SU-DHL-6 (cell line): ENCODE results near the gene RAB31.
"Not testable (repeated sequence)": the region's sequence is repeated elsewhere in the genome, so short reads cannot be mapped to it uniquely, and the experiment has no call there.

ENCODE experiments used
- EZH2phosphoT487 ChIP-seq: fragments of 200-600 bp; sonication (generic), shearing (Covaris generic); conservative IDR thresholded peaks from 2 replicates; pipeline ENCODE4 v1.6.1; 2018; ENCODE audit warnings: mild to moderate bottlenecking, antibody characterized with exemption, low read length, moderate library complexity, mixed read lengths
- TF ChIP-seq, protein P1 (sequence below): fragments of 200-600 bp; sonication (generic); IDR thresholded peaks from one replicate; pipeline ENCODE4 v1.5.1; 2017; ENCODE audit warnings: antibody characterized with exemption, mild to moderate bottlenecking, low read length, moderate library complexity; ENCODE audit not compliant: insufficient read depth, poor library complexity, severe bottlenecking

DNA sequence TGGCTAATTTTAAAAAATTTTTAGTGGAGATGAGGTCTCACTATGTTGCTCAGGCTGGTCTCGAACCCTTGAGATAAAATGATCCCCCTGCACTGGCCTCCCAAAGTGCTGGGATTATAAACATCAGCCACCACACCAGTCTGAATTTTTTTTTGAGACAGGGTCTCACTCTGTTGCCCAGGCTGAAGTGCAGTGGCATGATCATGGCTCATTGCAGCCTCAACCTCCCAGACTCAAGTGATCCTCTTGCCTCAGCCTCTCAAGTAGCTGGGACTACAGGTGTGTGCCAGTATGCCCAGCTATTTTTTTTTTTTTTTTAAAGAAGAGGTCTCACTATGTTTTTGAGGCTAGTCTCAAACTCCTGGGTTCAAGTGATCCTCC, 191.4 kb downstream of the RAB31 start:
- TF ChIP-seq, protein P1, sequence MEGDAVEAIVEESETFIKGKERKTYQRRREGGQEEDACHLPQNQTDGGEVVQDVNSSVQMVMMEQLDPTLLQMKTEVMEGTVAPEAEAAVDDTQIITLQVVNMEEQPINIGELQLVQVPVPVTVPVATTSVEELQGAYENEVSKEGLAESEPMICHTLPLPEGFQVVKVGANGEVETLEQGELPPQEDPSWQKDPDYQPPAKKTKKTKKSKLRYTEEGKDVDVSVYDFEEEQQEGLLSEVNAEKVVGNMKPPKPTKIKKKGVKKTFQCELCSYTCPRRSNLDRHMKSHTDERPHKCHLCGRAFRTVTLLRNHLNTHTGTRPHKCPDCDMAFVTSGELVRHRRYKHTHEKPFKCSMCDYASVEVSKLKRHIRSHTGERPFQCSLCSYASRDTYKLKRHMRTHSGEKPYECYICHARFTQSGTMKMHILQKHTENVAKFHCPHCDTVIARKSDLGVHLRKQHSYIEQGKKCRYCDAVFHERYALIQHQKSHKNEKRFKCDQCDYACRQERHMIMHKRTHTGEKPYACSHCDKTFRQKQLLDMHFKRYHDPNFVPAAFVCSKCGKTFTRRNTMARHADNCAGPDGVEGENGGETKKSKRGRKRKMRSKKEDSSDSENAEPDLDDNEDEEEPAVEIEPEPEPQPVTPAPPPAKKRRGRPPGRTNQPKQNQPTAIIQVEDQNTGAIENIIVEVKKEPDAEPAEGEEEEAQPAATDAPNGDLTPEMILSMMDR, result not testable (repeated sequence)
- TF ChIP-seq EZH2phosphoT487, result not testable (repeated sequence)
